ENCODE measurements around the gene LGALS8. TPM values are rescaled to one million over a fixed set of nuclear protein-coding genes. Genes with fewer than 3 reads are reported as not detected.

Gene LGALS8
- polyA plus RNA-seq, 1 experiment = 50.6 TPM

GRCh38 chr1:236509647-236510401 is 14.0 kb upstream of the LGALS8 start:
- POLR2A ChIA-PET = no interaction called here
- no peak for TF ChIP-seq CTCF (IDR thresholded peaks at IDR 0.05; ENCODE audit: insufficient read depth, low read depth, low read length)
- CTCF ChIA-PET = interaction anchor here (1.0 kb wide), 1 partner anchor 17 kb away, joined by 3 read pairs; no protein-coding TSS in a partner anchor
- Histone ChIP-seq H3K36me3 (ENCODE audit: control insufficient read depth, insufficient read depth, low read length) (no peaks in the 10 kb centered on the region), H3K4me3 (ENCODE audit: low read depth, low read length) (no peak overlapping the region), H3K27me3 (ENCODE audit: control insufficient read depth, insufficient read depth, low read length) (no peaks in the 10 kb centered on the region)
- DNase-seq (ENCODE audit: low read depth) = no peak

- Histone ChIP-seq H3K36me3 (ENCODE audit: control insufficient read depth, insufficient read depth, low read length) (no peaks in the 10 kb centered on the region), H3K4me3 (ENCODE audit: low read depth, low read length) (no peak overlapping the region), H3K27me3 (ENCODE audit: control insufficient read depth, insufficient read depth, low read length) (no peaks in the 10 kb centered on the region)
- TF ChIP-seq CTCF (IDR thresholded peaks at IDR 0.05; ENCODE audit: insufficient read depth, low read depth, low read length) = no peak
- CTCF ChIA-PET = no interaction called here
- no peak for DNase-seq (ENCODE audit: low read depth)
- POLR2A ChIA-PET = interaction anchor here (0.7 kb wide), 1 partner anchor 460 kb away, joined by 8 read pairs; no protein-coding TSS in a partner anchor
Observed at GRCh38 chr1:236511735-236512418, 11.9 kb upstream of the LGALS8 start.

GRCh38 chr1:236514703-236515442 is 8.9 kb upstream of the LGALS8 start:
- no peak for DNase-seq (ENCODE audit: low read depth)
- H3K27me3 ChIP-seq (ENCODE audit: control insufficient read depth, insufficient read depth, low read length) = no peaks in the 10 kb centered on the region
- POLR2A ChIA-PET = no interaction called here
- no peak overlapping the region for H3K4me3 ChIP-seq (ENCODE audit: low read depth, low read length)
- CTCF ChIA-PET = interaction anchor here (1.2 kb wide), 1 partner anchor 56 kb away, joined by 3 read pairs; no protein-coding TSS in a partner anchor
- H3K36me3 ChIP-seq (ENCODE audit: control insufficient read depth, insufficient read depth, low read length) = no peaks in the 10 kb centered on the region
- no peak for TF ChIP-seq CTCF (IDR thresholded peaks at IDR 0.05; ENCODE audit: insufficient read depth, low read depth, low read length)

GRCh38 chr1:236515443-236515958 is 8.3 kb upstream of the LGALS8 start:
- Histone ChIP-seq H3K4me3 (ENCODE audit: low read depth, low read length) (no peak overlapping the region), H3K27me3 (ENCODE audit: control insufficient read depth, insufficient read depth, low read length) (no peaks in the 10 kb centered on the region), H3K36me3 (ENCODE audit: control insufficient read depth, insufficient read depth, low read length) (no peaks in the 10 kb centered on the region)
- ChIA-PET POLR2A (no interaction called here), CTCF (interaction anchor here (1.2 kb wide), 1 partner anchor 57 kb away, joined by 3 read pairs; no protein-coding TSS in a partner anchor)
- DNase-seq (ENCODE audit: low read depth) = no peak
- TF ChIP-seq CTCF (IDR thresholded peaks at IDR 0.05; ENCODE audit: insufficient read depth, low read depth, low read length) = no peak

All from BJ (cell line).